CD4-positive, alpha-beta T cell treated with Interleukin-17A for 4 hours (primary cell): ENCODE results near the gene TMC5.
"Not testable (repeated sequence)": the region's sequence is repeated elsewhere in the genome, so short reads cannot be mapped to it uniquely, and the experiment has no call there.

Experiments
- DNase-seq: peaks from one replicate; pipeline ENCODE4 v3.0.0-alpha.2; 2020; ENCODE audit warnings: mixed read lengths

The TMC5 gene

GRCh38 chr16:19543278-19543996 is 125.8 kb downstream of the TMC5 start:
- DNase-seq = not testable (repeated sequence)

- no peak for DNase-seq
Measured at GRCh38 chr16:19548144-19548543, 130.5 kb downstream of the TMC5 start.
